Mammary epithelial cell (primary cell): Measurements from ENCODE around the gene TAP2.
"Not testable (repeated sequence)": the region's sequence is repeated elsewhere in the genome, so short reads cannot be mapped to it uniquely, and the experiment has no call there.

Source experiments
- CTCF ChIP-seq, 2 donors: IDR thresholded peaks in 1 of 2; conservative IDR thresholded peaks in 1 of 2; 2 replicates each; pipeline ENCODE4 v1.5.1; 2011 to 2012; ENCODE audit warnings: inconsistent platforms in 2 of 2, low read length in 2 of 2, mild to moderate bottlenecking in 2 of 2, control low read depth in 1 of 2, low read depth in 1 of 2; ENCODE audit not compliant: insufficient read depth in 1 of 2; ENCODE audit errors: extremely low read depth in 1 of 2
- EZH2 ChIP-seq: IDR thresholded peaks from 2 replicates; pipeline ENCODE4 v1.6.1; 2012; ENCODE audit warnings: low read length, inconsistent platforms, borderline replicate concordance

GRCh38 chr6:32805404-32805803 lies 33.1 kb downstream of the TAP2 start:
- TF ChIP-seq CTCF (conservative IDR thresholded peaks at IDR 0.05 in 1 of 2, IDR thresholded peaks at IDR 0.05 in 1 of 2; ENCODE audit: extremely low read depth in 1 of 2, insufficient read depth in 1 of 2, low read depth in 1 of 2, low read length in 2 of 2); EZH2: not testable (repeated sequence)
